ENCODE measurements around the gene CSNK2A3. TPM values are rescaled to one million over a fixed set of nuclear protein-coding genes. Genes with fewer than 3 reads are reported as not detected.
A peak's percentile ranks its signal among the peaks of the same experiment; 100 is the strongest.

CSNK2A3 gene
- total RNA-seq, 1 experiment from 2014 or later = 1.4 TPM

DNA sequence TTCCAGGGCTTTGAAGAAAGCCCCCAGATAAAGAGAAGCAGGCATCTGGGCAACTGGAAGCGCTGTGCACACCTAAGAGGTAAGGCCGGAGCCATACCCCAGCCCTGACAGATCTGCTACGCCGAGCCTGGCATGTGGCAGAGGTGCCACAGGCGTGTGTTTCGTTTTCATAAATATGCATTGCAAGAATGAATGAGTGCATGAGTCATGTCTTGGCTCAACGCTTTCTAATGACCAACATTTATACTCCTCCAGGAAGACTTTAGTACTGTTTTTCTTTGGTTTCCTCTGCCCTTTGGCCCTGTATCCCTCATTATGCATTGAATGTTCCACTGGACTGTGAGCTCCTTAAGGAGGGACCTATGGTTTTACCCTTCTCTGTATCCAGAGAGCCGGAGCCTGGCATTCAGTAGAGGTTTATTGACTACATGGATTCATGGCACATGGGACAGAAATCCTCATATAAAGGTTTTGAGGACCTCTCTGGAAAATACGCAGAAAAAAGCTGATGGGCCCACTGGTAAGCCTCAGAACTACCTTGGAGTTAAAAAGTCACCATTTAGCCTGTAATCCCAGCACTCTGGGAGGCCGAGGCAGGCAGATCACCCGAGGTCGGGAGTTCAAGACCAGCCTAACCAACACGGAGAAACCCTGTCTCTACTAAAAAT lies 38.9 kb upstream of the CSNK2A3 start:
- Histone ChIP-seq H3K36me3 (ENCODE audit: insufficient read depth, low read length, poor library complexity, severe bottlenecking) (no peaks in the 10 kb centered on the region), H3K4me3 (ENCODE audit: low read depth, low read length, poor library complexity, severe bottlenecking) (no peak overlapping the region), H3K9me3 (ENCODE audit: low read depth, low read length, poor library complexity, severe bottlenecking) (no peaks in the 10 kb centered on the region), H3K4me1 (ENCODE audit: insufficient read depth, low read length, poor library complexity, severe bottlenecking) (no peaks in the 10 kb centered on the region), H3K27me3 (replicated peaks; ENCODE audit: insufficient read depth, low read depth, low read length, poor library complexity) (no peaks in the 10 kb centered on the region), H3K27ac (ENCODE audit: low read depth, low read length, poor library complexity, severe bottlenecking) (no peak overlapping the region)
- no TSS peak for BruUV-seq (replicated peaks)
- ChIA-PET POLR2A (ENCODE audit: low non-redundant PET) (no interaction called here), CTCF (no interaction called here)
- TF ChIP-seq EZH2 (IDR thresholded peaks at IDR 0.05; ENCODE audit: borderline replicate concordance, low read depth, low read length, poor library complexity, severe bottlenecking) = no peak
- TF ChIP-seq, protein P1, sequence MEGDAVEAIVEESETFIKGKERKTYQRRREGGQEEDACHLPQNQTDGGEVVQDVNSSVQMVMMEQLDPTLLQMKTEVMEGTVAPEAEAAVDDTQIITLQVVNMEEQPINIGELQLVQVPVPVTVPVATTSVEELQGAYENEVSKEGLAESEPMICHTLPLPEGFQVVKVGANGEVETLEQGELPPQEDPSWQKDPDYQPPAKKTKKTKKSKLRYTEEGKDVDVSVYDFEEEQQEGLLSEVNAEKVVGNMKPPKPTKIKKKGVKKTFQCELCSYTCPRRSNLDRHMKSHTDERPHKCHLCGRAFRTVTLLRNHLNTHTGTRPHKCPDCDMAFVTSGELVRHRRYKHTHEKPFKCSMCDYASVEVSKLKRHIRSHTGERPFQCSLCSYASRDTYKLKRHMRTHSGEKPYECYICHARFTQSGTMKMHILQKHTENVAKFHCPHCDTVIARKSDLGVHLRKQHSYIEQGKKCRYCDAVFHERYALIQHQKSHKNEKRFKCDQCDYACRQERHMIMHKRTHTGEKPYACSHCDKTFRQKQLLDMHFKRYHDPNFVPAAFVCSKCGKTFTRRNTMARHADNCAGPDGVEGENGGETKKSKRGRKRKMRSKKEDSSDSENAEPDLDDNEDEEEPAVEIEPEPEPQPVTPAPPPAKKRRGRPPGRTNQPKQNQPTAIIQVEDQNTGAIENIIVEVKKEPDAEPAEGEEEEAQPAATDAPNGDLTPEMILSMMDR (conservative IDR thresholded peaks at IDR 0.05; ENCODE audit: low read depth, low read length) = no peak
- intact Hi-C loops (cut with micrococcal nuclease; ENCODE audit: unreplicated experiment) = no loop called here
- peak; percentile 24 for DNase-seq (ENCODE audit: low spot score)

DNA sequence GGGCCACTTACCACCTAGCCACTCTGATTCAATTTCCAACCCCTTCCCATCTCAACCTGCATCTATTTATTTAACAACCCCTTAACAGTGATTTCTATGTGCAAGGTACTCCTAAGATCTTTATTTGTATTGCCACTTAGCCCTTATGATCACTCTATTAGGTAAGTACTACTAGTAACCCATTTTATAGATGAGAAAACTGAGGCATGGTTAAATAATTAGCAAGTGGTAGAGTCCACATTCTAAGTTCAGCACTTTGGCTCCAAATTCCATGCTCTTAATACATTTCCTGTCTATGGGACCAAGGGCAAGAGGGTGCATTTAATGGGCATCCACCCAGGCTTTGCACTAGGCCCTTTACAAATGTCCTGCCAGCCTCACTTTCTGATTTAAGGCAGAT lies 38.1 kb upstream of the CSNK2A3 start:
- intact Hi-C loops (cut with micrococcal nuclease; ENCODE audit: unreplicated experiment) = no loop called here
- BruUV-seq (replicated peaks) = no TSS peak

DNA sequence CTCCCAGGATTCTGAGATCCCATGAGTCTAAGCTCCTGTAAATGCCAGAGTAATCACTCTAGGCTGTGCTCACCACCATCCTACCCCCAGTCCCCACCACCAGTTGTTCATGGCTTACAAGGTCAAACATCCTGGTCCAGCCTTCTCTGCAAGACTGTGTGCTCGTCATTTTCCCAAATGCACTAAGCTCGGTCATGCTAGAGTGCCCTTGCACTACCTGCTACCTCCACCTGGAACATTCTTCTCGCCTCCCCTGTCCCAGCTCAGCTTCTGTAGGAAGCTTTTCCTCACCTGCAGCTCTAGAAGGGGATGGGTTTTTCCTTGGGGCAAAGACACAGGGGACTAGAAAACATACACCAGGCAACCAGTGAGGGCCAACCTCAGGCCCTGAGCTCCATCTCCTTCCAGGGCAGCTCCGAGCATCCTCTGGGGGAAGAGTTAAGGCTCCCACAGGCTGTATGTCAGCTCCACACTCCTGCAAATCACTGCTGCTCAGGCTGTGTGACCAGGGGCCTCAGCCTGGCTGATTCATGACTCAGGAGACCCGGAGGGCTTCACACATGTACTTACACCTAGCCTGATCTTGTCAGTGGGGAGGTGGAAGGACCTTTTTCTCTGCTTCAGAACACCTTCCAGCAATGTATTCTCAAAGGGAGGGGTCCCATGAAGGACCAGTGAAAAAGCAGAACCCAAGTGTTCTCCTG lies 37.2 kb upstream of the CSNK2A3 start:
- no peak for DNase-seq (ENCODE audit: low spot score)
- H3K27ac ChIP-seq (ENCODE audit: low read depth, low read length, poor library complexity, severe bottlenecking) = no peak overlapping the region
- no TSS peak for BruUV-seq (replicated peaks)
- no peaks in the 10 kb centered on the region for H3K4me1 ChIP-seq (ENCODE audit: insufficient read depth, low read length, poor library complexity, severe bottlenecking)
- no peaks in the 10 kb centered on the region for H3K27me3 ChIP-seq (replicated peaks; ENCODE audit: insufficient read depth, low read depth, low read length, poor library complexity)
- H3K4me3 ChIP-seq (ENCODE audit: low read depth, low read length, poor library complexity, severe bottlenecking) = no peak overlapping the region
- intact Hi-C loops (cut with micrococcal nuclease; ENCODE audit: unreplicated experiment) = no loop called here
- CTCF ChIA-PET = no interaction called here
- H3K9me3 ChIP-seq (ENCODE audit: low read depth, low read length, poor library complexity, severe bottlenecking) = no peaks in the 10 kb centered on the region
- TF ChIP-seq EZH2 (IDR thresholded peaks at IDR 0.05; ENCODE audit: borderline replicate concordance, low read depth, low read length, poor library complexity, severe bottlenecking) = no peak
- TF ChIP-seq, protein P1 (conservative IDR thresholded peaks at IDR 0.05; ENCODE audit: low read depth, low read length) = no peak
- POLR2A ChIA-PET (ENCODE audit: low non-redundant PET) = no interaction called here
- H3K36me3 ChIP-seq (ENCODE audit: insufficient read depth, low read length, poor library complexity, severe bottlenecking) = no peaks in the 10 kb centered on the region

More for the DNA sequence above, 38.1 kb upstream of the CSNK2A3 start:
- Histone ChIP-seq H3K36me3 (ENCODE audit: insufficient read depth, low read length, poor library complexity, severe bottlenecking) (no peaks in the 10 kb centered on the region), H3K4me1 (ENCODE audit: insufficient read depth, low read length, poor library complexity, severe bottlenecking) (no peaks in the 10 kb centered on the region), H3K4me3 (ENCODE audit: low read depth, low read length, poor library complexity, severe bottlenecking) (no peak overlapping the region), H3K27me3 (replicated peaks; ENCODE audit: insufficient read depth, low read depth, low read length, poor library complexity) (no peaks in the 10 kb centered on the region), H3K27ac (ENCODE audit: low read depth, low read length, poor library complexity, severe bottlenecking) (no peak overlapping the region), H3K9me3 (ENCODE audit: low read depth, low read length, poor library complexity, severe bottlenecking) (no peaks in the 10 kb centered on the region)
- CTCF ChIA-PET = no interaction called here
- POLR2A ChIA-PET (ENCODE audit: low non-redundant PET) = no interaction called here
- DNase-seq (ENCODE audit: low spot score) = no peak
- TF ChIP-seq, protein P1 (conservative IDR thresholded peaks at IDR 0.05; ENCODE audit: low read depth, low read length) = no peak
- no peak for TF ChIP-seq EZH2 (IDR thresholded peaks at IDR 0.05; ENCODE audit: borderline replicate concordance, low read depth, low read length, poor library complexity, severe bottlenecking)
